ENCODE measurements around the gene LRRC3B. TPM values are rescaled to one million over a fixed set of nuclear protein-coding genes. Genes with fewer than 3 reads are reported as not detected.
A peak's percentile ranks its signal among the peaks of the same experiment; 100 is the strongest.

LRRC3B gene, protein sequence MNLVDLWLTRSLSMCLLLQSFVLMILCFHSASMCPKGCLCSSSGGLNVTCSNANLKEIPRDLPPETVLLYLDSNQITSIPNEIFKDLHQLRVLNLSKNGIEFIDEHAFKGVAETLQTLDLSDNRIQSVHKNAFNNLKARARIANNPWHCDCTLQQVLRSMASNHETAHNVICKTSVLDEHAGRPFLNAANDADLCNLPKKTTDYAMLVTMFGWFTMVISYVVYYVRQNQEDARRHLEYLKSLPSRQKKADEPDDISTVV
- total RNA-seq (ENCODE audit: low replicate concordance): 7.2 and 8.2 TPM in 2 replicates

DNA sequence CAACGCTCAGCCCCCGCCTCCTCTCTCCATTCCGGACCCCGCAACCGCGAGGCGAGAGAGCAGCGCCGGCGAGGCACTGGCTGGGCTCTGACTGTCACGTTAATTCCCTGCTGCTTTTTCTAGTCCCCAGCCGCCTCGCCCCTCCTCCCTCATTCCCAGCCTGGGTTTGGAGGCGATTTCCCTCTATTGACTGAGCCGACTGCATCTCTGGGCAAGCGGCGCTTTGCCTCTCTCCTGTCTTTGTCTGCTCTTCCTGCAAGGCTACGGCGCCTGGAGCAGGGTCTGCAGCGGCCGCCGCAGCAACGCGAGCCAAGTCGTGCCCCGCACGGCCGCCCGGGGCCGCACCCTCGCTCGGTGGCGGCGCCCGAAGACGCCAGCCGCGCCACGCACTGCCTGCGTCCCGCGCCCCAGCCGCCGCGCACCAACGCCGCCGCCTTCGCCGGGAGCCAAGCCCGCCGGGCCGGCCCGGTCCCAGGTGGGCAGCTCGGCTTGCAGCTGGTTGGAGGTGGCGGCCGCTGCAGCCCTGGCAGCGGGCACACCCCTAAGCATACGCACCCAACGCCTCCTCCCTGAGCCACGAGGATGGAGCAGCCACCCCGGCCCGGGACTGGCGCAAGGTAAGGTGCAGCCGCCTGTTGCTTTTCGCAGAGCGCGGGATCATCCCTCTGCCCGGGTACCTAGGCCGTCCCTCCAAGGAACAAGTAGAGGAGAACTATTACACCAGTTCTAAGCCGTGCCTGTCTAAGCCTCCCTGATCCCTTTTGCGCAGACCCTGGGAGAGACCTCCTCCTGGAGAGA lies at the start of gene LRRC3B:
Gene LRRC3B (plus strand): TSS at position 152 of the 798 bp plus-strand sequence. CDS start 86,901 bp downstream, outside the sequence.
- H3K4me1 Mint-ChIP-seq: peaks cover 20% of the 10 kb centered on the region
- peaks cover 34% of the 10 kb centered on the region for H3K27me3 Mint-ChIP-seq (ENCODE audit: insufficient read depth, low read depth)
- Histone ChIP-seq H3K27me3 (peaks cover 78% of the 10 kb centered on the region), H4K20me1 (ENCODE audit: low read depth) (peaks cover 6% of the 10 kb centered on the region), H3K9me3 (ENCODE audit: low read depth) (no peaks in the 10 kb centered on the region), H3K4me2 (peak within 1 kb of the TSS; percentile 100), H3K79me2 (ENCODE audit: low read depth) (no peaks in the 10 kb centered on the region), H3K36me3 (no peaks in the 10 kb centered on the region), H3F3A (ENCODE audit: low read depth) (peaks cover 16% of the 10 kb centered on the region), H3K9ac (no peak within 1 kb of the TSS), H3K27ac (no peak within 1 kb of the TSS), H3K4me1 (peaks cover 14% of the 10 kb centered on the region), H3K4me3 (peak within 1 kb of the TSS; percentile 75), H2AFZ (replicated peaks) (peak within 1 kb of the TSS; percentile 89)
- no peaks in the 10 kb centered on the region for H3K36me3 Mint-ChIP-seq
- DNase-seq (ENCODE audit: low spot score): peak; percentile 89
- peak within 1 kb of the TSS; percentile 94 for H3K4me3 Mint-ChIP-seq
- TF ChIP-seq EZH2 (IDR thresholded peaks at IDR 0.05): peak; percentile 27
- TF ChIP-seq, protein P1, sequence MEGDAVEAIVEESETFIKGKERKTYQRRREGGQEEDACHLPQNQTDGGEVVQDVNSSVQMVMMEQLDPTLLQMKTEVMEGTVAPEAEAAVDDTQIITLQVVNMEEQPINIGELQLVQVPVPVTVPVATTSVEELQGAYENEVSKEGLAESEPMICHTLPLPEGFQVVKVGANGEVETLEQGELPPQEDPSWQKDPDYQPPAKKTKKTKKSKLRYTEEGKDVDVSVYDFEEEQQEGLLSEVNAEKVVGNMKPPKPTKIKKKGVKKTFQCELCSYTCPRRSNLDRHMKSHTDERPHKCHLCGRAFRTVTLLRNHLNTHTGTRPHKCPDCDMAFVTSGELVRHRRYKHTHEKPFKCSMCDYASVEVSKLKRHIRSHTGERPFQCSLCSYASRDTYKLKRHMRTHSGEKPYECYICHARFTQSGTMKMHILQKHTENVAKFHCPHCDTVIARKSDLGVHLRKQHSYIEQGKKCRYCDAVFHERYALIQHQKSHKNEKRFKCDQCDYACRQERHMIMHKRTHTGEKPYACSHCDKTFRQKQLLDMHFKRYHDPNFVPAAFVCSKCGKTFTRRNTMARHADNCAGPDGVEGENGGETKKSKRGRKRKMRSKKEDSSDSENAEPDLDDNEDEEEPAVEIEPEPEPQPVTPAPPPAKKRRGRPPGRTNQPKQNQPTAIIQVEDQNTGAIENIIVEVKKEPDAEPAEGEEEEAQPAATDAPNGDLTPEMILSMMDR (IDR thresholded peaks at IDR 0.05): no peak
- TF ChIP-seq EZH2phosphoT487 (IDR thresholded peaks at IDR 0.05): peak; percentile 18
- peaks cover 2% of the 10 kb centered on the region for H3K9me3 Mint-ChIP-seq
- no peak within 1 kb of the TSS for H3K27ac Mint-ChIP-seq

DNA sequence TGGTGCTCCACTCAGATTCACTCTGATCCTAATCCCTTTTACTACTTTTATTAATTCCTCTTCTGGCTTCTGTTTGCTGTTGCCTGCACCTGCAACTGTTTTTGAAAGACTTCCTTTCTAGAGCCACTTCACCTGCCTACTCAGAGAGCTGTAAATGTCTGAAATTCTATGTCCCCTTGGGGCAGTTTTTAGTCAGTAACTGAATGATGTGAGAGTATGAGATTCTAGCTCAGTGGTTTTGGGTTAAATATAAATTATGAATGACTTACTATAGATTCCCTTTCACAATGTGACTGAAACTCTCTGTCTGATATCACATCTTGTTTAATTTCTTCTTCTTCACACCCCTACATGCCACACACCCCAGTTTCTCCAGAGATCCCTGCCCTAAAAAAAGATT lies 47.8 kb upstream of the LRRC3B start:
- Mint-ChIP-seq H3K9me3 (no peaks in the 10 kb centered on the region), H3K27ac (no peak overlapping the region), H3K4me1 (peaks cover 2% of the 10 kb centered on the region), H3K36me3 (no peaks in the 10 kb centered on the region), H3K4me3 (no peak overlapping the region), H3K27me3 (ENCODE audit: insufficient read depth, low read depth) (no peaks in the 10 kb centered on the region)
- no peaks in the 10 kb centered on the region for H3K9me3 ChIP-seq (ENCODE audit: low read depth)
- H3F3A ChIP-seq (ENCODE audit: low read depth): no peaks in the 10 kb centered on the region
- H3K4me1 ChIP-seq: no peaks in the 10 kb centered on the region
- H3K4me2 ChIP-seq: no peak overlapping the region
- DNase-seq (ENCODE audit: low spot score): no peak
- no peak overlapping the region for H3K4me3 ChIP-seq
- no peak for TF ChIP-seq EZH2 (IDR thresholded peaks at IDR 0.05)
- TF ChIP-seq, protein P1 (IDR thresholded peaks at IDR 0.05): no peak
- TF ChIP-seq EZH2phosphoT487 (IDR thresholded peaks at IDR 0.05): no peak
- H2AFZ ChIP-seq (replicated peaks): no peak overlapping the region
- no peaks in the 10 kb centered on the region for H3K27me3 ChIP-seq
- H3K9ac ChIP-seq: no peak overlapping the region
- no peaks in the 10 kb centered on the region for H4K20me1 ChIP-seq (ENCODE audit: low read depth)
- no peak overlapping the region for H3K27ac ChIP-seq
- no peaks in the 10 kb centered on the region for H3K79me2 ChIP-seq (ENCODE audit: low read depth)
- no peaks in the 10 kb centered on the region for H3K36me3 ChIP-seq

DNA sequence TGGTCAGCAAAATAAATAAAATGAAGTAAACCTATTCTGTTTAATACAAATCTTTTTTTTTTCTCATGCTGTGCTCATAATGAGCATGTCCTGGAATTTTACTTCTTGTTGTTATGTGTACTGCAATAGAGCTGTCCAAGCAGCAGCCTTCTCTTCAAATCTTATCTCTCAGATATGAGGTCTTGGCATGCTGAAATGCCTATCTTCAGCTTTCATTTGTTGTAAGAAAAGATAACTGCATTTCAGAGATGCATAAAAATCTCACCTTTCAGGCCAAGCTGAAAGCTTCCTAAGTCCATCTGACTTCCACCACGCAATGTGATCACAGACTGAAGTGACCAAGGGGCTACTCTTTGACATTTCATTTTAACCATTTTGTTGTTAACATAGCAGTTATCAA lies 43.5 kb upstream of the LRRC3B start:
- Histone ChIP-seq H3K27me3 (no peaks in the 10 kb centered on the region), H4K20me1 (ENCODE audit: low read depth) (no peaks in the 10 kb centered on the region), H2AFZ (replicated peaks) (no peak overlapping the region), H3K4me1 (no peaks in the 10 kb centered on the region), H3K9ac (no peak overlapping the region), H3F3A (ENCODE audit: low read depth) (no peaks in the 10 kb centered on the region), H3K79me2 (ENCODE audit: low read depth) (no peaks in the 10 kb centered on the region), H3K27ac (no peak overlapping the region), H3K4me3 (no peak overlapping the region), H3K4me2 (no peak overlapping the region), H3K36me3 (no peaks in the 10 kb centered on the region), H3K9me3 (ENCODE audit: low read depth) (no peaks in the 10 kb centered on the region)
- H3K27ac Mint-ChIP-seq: no peak overlapping the region
- no peaks in the 10 kb centered on the region for H3K9me3 Mint-ChIP-seq
- peaks cover 2% of the 10 kb centered on the region for H3K4me1 Mint-ChIP-seq
- TF ChIP-seq EZH2phosphoT487 (IDR thresholded peaks at IDR 0.05) (no peak), EZH2 (IDR thresholded peaks at IDR 0.05) (no peak)
- TF ChIP-seq, protein P1 (IDR thresholded peaks at IDR 0.05): no peak
- no peaks in the 10 kb centered on the region for H3K36me3 Mint-ChIP-seq
- H3K4me3 Mint-ChIP-seq: no peak overlapping the region
- no peak for DNase-seq (ENCODE audit: low spot score)
- no peaks in the 10 kb centered on the region for H3K27me3 Mint-ChIP-seq (ENCODE audit: insufficient read depth, low read depth)
